Measurements from ENCODE around the gene ADAMTS8.
"Not testable (repeated sequence)": the region's sequence is repeated elsewhere in the genome, so short reads cannot be mapped to it uniquely, and the experiment has no call there.

The ADAMTS8 gene

DNA sequence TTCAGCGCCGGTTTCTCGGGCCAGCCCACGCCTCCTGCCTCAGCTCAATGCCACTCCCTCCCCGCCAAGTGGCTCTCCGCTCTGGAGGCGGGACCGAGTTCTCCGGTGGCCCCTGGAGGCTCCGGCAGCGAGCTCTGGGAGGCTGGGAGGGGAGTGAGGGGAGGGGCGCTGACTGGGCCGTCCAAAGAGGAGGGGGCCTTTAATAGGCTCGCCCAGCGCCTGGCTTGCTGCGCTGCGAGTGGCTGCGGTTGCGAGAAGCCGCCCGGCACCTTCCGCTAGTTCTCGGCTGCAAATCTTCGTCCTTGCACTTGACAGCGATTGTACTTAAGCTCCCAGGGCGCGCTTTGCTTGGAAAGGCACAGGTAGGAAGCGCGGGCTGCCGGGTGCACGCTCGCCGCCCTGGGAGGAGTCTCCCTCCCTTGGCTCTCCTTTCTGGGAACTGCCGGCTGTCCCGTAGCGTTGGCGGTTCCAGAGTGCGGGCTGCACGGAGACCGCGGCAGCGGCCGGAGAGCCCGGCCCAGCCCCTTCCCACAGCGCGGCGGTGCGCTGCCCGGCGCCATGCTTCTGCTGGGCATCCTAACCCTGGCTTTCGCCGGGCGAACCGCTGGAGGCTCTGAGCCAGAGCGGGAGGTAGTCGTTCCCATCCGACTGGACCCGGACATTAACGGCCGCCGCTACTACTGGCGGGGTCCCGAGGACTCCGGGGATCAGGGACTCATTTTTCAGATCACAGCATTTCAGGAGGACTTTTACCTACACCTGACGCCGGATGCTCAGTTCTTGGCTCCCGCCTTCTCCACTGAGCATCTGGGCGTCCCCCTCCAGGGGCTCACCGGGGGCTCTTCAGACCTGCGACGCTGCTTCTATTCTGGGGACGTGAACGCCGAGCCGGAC lies 20.3 kb upstream of the ADAMTS8 start, which contains the start of gene ADAMTS15:
ADAMTS15 (plus strand) TSS at position 230 of the 894 bp plus-strand sequence; CDS start at position 559, 329 bp downstream.
- peaks cover 83% of the 10 kb centered on the region for H3K27me3 ChIP-seq (ENCODE audit: control insufficient read depth, insufficient read depth, low read length)
- H3K4me1 ChIP-seq (ENCODE audit: control insufficient read depth, insufficient read depth, low read length): peaks cover 12% of the 10 kb centered on the region; the same call in 1 of the 2 replicates
- H3K9ac ChIP-seq (ENCODE audit: low read length): peak within 1 kb of the TSS; percentile 61
- H3K4me3 ChIP-seq (ENCODE audit: low read depth, low read length): peak within 1 kb of the TSS; percentile 66
- H3K27ac ChIP-seq (ENCODE audit: low read depth, low read length): no peak within 1 kb of the TSS
- H3K36me3 ChIP-seq (ENCODE audit: control insufficient read depth, insufficient read depth, low read length): no peaks in the 10 kb centered on the region
- no peaks in the 10 kb centered on the region for H3K9me3 ChIP-seq (ENCODE audit: control insufficient read depth, insufficient read depth, low read depth, low read length)

DNA sequence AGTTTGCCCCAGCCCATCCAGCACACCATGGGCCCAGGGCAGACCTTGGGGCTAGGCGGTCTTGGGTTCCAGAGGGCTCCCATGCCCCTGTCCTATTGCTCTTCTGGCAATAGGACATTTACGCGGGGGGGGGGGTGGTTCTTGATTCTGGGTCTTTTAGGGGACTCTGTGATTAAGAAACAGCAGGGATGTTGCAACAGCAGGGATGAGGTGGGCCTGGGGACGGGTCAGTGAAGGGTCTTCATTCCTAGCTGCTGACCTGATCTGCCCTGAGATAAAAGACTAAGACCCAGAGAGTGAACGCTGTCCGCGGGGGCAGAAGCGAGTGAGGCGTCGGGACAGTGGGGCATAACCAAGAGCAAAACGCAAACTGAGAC lies 19.6 kb upstream of the ADAMTS8 start:
- H3K4me1 ChIP-seq (ENCODE audit: control insufficient read depth, insufficient read depth, low read length): peaks cover 12% of the 10 kb centered on the region; the same call in 1 of the 2 replicates
- H3K36me3 ChIP-seq (ENCODE audit: control insufficient read depth, insufficient read depth, low read length): no peaks in the 10 kb centered on the region
- H3K4me3 ChIP-seq (ENCODE audit: low read depth, low read length): peak overlapping the region; percentile 66
- H3K27ac ChIP-seq (ENCODE audit: low read depth, low read length): no peak overlapping the region
- H3K9ac ChIP-seq (ENCODE audit: low read length): no peak overlapping the region
- no peaks in the 10 kb centered on the region for H3K9me3 ChIP-seq (ENCODE audit: control insufficient read depth, insufficient read depth, low read depth, low read length)
- peaks cover 76% of the 10 kb centered on the region for H3K27me3 ChIP-seq (ENCODE audit: control insufficient read depth, insufficient read depth, low read length)

DNA sequence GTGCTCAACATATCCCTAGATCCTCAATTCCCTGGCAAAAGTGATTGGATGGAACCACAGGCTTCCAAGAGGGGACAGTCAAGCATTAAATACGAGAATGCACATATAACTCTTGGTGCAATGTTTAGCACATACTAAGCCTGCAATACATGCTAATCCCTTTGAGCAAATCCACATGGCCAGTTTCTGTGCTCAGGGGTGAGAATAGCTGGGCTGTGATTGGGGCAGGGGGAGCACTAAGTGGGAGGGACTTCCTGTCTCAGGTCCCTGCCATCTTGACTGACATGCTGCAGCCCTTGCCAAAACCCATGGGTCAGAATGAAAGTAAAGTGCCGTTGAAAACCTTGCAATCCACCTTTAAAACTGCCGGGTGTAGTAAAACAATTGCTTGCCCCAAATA lies 17.4 kb upstream of the ADAMTS8 start:
- peaks cover 4% of the 10 kb centered on the region; the same call in 1 of the 2 replicates for H3K4me1 ChIP-seq (ENCODE audit: control insufficient read depth, insufficient read depth, low read length)
- H3K4me3 ChIP-seq (ENCODE audit: low read depth, low read length): no peak overlapping the region
- peaks cover 54% of the 10 kb centered on the region for H3K27me3 ChIP-seq (ENCODE audit: control insufficient read depth, insufficient read depth, low read length)
- H3K9me3 ChIP-seq (ENCODE audit: control insufficient read depth, insufficient read depth, low read depth, low read length): peaks cover 8% of the 10 kb centered on the region
- H3K27ac ChIP-seq (ENCODE audit: low read depth, low read length): no peak overlapping the region
- H3K36me3 ChIP-seq (ENCODE audit: control insufficient read depth, insufficient read depth, low read length): no peaks in the 10 kb centered on the region
- no peak overlapping the region for H3K9ac ChIP-seq (ENCODE audit: low read length)

DNA sequence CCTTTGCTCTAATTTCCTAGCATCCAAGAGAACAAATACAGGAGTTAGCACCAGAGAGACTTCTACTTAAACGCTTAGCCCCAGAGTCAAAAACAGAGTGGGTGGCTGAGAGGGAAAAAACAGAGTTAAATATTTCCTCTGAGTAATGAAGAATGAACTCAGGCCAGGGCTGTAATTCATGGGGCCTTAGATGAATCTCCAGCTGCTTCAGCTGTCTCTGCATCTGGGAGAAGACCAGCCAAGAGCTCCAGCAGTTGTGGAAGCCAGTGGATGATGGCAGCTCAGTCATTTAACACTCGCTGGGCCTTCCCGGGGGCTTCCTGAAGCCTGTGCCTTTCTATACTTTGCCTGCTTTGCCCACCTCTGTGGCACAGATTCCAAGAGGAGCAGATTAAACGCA lies 14.3 kb upstream of the ADAMTS8 start:
- Histone ChIP-seq H3K9ac (ENCODE audit: low read length) (no peak overlapping the region), H3K9me3 (ENCODE audit: control insufficient read depth, insufficient read depth, low read depth, low read length) (peaks cover 11% of the 10 kb centered on the region), H3K27ac (ENCODE audit: low read depth, low read length) (no peak overlapping the region), H3K4me3 (ENCODE audit: low read depth, low read length) (no peak overlapping the region), H3K4me1 (ENCODE audit: control insufficient read depth, insufficient read depth, low read length) (no peaks in the 10 kb centered on the region), H3K36me3 (ENCODE audit: control insufficient read depth, insufficient read depth, low read length) (no peaks in the 10 kb centered on the region), H3K27me3 (ENCODE audit: control insufficient read depth, insufficient read depth, low read length) (peaks cover 28% of the 10 kb centered on the region)

DNA sequence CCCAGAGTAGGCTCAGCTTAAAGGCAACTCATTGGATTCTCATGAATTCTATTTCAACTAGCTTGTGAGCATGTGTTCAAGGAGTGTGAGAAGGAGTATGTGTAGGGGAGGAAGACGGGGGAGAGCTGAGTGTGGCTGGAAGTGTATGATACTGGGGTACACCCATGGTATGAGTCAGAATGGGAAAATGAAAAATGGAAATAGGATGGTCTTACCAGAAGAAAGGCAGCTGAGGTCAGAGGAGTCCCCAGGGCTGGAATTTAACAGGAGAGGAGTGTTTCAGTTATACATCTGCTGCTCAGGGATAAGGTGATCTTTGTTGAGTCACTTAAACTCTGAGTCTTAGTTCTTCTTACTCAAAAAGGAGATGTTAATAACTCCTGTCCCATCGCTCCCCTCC lies 13.3 kb upstream of the ADAMTS8 start:
- Histone ChIP-seq H3K9me3 (ENCODE audit: control insufficient read depth, insufficient read depth, low read depth, low read length) (peaks cover 11% of the 10 kb centered on the region), H3K4me3 (ENCODE audit: low read depth, low read length) (no peak overlapping the region), H3K36me3 (ENCODE audit: control insufficient read depth, insufficient read depth, low read length) (no peaks in the 10 kb centered on the region), H3K27me3 (ENCODE audit: control insufficient read depth, insufficient read depth, low read length) (peaks cover 21% of the 10 kb centered on the region), H3K9ac (ENCODE audit: low read length) (no peak overlapping the region), H3K27ac (ENCODE audit: low read depth, low read length) (no peak overlapping the region), H3K4me1 (ENCODE audit: control insufficient read depth, insufficient read depth, low read length) (no peaks in the 10 kb centered on the region)

DNA sequence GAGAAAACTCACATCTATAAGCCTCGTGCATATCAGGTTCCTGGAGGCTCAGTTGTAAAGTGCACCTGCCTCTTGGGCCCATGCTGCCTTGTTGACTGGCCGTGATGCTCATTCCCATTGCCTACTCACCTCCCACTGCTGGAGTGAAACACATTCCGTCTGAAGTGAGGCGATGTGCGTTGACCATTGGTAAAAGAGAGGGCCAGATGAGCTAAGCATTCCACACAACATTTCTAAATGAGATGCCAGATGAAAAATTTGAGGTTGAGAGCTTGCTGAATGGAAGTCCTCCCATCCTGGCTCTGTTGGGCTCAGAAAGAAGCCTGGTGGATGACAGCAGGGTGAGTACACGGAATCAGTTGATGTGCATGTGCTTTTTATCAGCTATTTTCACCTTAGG lies 11.5 kb upstream of the ADAMTS8 start:
- Histone ChIP-seq H3K4me3 (ENCODE audit: low read depth, low read length) (no peak overlapping the region), H3K36me3 (ENCODE audit: control insufficient read depth, insufficient read depth, low read length) (no peaks in the 10 kb centered on the region), H3K27ac (ENCODE audit: low read depth, low read length) (no peak overlapping the region), H3K27me3 (ENCODE audit: control insufficient read depth, insufficient read depth, low read length) (peaks cover 10% of the 10 kb centered on the region; the same call in 1 of the 2 replicates), H3K9me3 (ENCODE audit: control insufficient read depth, insufficient read depth, low read depth, low read length) (peaks cover 11% of the 10 kb centered on the region), H3K4me1 (ENCODE audit: control insufficient read depth, insufficient read depth, low read length) (no peaks in the 10 kb centered on the region), H3K9ac (ENCODE audit: low read length) (no peak overlapping the region)

DNA sequence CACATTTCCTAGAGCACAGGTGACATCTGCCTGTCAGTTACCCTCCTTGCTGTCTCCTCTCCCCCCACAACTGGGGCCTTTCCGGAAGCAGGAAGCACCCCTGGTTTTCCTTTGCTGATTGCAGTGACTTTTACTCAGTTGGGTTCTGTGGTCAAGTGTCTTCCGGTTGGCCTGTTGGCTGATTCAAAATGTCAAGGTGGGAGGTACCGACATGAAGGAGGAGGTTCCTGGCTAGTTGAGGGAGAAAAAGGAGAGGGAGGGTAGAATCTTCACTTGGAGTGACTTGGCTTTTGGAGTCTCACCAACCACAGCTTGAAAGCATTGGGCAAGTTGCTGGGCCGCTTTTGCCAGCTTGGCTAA lies 10.7 kb upstream of the ADAMTS8 start:
- Histone ChIP-seq H3K36me3 (ENCODE audit: control insufficient read depth, insufficient read depth, low read length) (no peaks in the 10 kb centered on the region), H3K9ac (ENCODE audit: low read length) (no peak overlapping the region), H3K4me1 (ENCODE audit: control insufficient read depth, insufficient read depth, low read length) (no peaks in the 10 kb centered on the region), H3K27ac (ENCODE audit: low read depth, low read length) (no peak overlapping the region), H3K27me3 (ENCODE audit: control insufficient read depth, insufficient read depth, low read length) (peaks cover 4% of the 10 kb centered on the region; the same call in 1 of the 2 replicates), H3K4me3 (ENCODE audit: low read depth, low read length) (no peak overlapping the region), H3K9me3 (ENCODE audit: control insufficient read depth, insufficient read depth, low read depth, low read length) (peaks cover 11% of the 10 kb centered on the region)

DNA sequence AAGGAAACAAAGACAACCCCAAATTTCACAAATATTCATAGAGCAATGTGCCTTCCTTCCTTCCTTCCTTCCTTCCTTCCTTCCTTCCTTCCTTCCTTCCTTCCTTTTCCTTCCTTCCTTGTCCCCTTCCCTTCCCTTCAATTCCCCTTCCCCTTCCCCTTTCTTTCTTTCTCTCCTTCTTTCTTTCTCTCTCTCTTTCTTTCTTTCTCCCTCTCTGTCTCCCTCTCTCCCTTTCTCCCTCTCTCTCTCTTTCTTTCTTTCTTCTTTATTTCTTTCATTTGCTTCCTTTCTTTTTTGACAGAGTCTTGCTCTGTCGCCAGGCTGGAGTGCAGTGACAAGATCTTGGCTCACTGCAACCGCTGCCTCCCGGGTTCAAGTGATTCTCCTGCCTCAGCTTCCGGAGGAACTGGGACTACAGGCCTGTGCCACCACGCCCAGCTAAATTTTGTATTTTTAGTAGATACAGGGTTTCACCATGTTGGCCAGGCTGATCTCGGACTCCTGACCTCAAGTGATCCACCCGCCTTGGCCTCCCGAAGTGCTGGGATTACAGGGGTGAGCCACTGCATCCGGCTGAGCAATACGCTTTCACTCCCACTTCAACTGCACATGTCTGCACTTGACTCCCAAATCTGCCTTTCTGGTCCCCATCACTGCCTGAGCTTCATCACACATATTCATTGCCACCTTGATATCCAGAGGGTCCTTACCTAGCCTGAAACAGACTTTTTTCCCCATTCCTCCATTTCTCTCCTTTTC lies 10.2 kb upstream of the ADAMTS8 start:
- H3K4me1 ChIP-seq (ENCODE audit: control insufficient read depth, insufficient read depth, low read length); H3K4me3 ChIP-seq (ENCODE audit: low read depth, low read length); H3K27me3 ChIP-seq (ENCODE audit: control insufficient read depth, insufficient read depth, low read length); H3K36me3 ChIP-seq (ENCODE audit: control insufficient read depth, insufficient read depth, low read length); H3K9ac ChIP-seq (ENCODE audit: low read length); H3K27ac ChIP-seq (ENCODE audit: low read depth, low read length): not testable (repeated sequence)
- H3K9me3 ChIP-seq (ENCODE audit: control insufficient read depth, insufficient read depth, low read depth, low read length): peaks cover 11% of the 10 kb centered on the region

DNA sequence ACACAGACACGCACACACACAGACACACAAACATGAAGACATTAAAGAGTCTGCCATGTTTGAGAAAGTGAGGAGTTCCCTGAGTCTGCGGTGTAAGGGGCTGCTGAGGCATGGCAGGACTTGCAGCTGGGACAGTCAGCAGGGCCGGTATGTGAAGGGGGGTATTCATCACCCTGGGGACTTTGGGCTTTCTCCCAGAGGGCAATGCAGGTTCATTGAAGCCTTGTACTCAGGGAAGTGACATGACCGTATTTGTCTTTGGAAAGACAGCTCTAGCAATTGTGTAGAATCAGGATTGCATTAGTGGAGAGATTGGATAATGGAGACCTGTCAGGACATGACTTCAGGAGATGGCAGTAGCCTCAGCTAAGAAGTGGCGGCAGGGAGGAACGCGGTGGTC lies 9.4 kb upstream of the ADAMTS8 start:
- H3K4me3 ChIP-seq (ENCODE audit: low read depth, low read length): no peak overlapping the region
- no peaks in the 10 kb centered on the region for H3K27me3 ChIP-seq (ENCODE audit: control insufficient read depth, insufficient read depth, low read length)
- H3K27ac ChIP-seq (ENCODE audit: low read depth, low read length): no peak overlapping the region
- H3K9me3 ChIP-seq (ENCODE audit: control insufficient read depth, insufficient read depth, low read depth, low read length): peaks cover 11% of the 10 kb centered on the region
- no peaks in the 10 kb centered on the region for H3K36me3 ChIP-seq (ENCODE audit: control insufficient read depth, insufficient read depth, low read length)
- no peaks in the 10 kb centered on the region for H3K4me1 ChIP-seq (ENCODE audit: control insufficient read depth, insufficient read depth, low read length)
- H3K9ac ChIP-seq (ENCODE audit: low read length): no peak overlapping the region

DNA sequence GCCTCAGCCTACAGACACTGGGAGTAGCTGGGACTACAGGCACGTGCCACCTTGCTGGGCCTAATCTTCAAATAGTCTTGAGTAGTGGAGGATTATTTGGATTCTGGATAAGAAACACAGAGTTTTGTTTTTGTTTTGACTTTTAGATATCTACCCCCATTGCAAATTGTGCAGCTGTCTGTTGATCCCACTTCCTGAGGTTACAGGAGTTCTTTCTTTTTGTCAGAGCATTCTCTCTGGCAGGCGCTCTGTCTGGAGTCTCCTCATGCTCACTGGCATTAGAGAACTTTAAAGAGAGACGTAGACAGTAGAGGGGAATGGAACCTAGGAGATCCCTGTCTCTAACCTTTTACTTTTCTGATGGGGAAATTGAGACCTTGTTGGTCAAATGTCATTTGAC lies 7.8 kb upstream of the ADAMTS8 start:
- Histone ChIP-seq H3K36me3 (ENCODE audit: control insufficient read depth, insufficient read depth, low read length) (no peaks in the 10 kb centered on the region), H3K9ac (ENCODE audit: low read length) (no peak overlapping the region), H3K4me1 (ENCODE audit: control insufficient read depth, insufficient read depth, low read length) (no peaks in the 10 kb centered on the region), H3K27me3 (ENCODE audit: control insufficient read depth, insufficient read depth, low read length) (no peaks in the 10 kb centered on the region), H3K4me3 (ENCODE audit: low read depth, low read length) (no peak overlapping the region), H3K9me3 (ENCODE audit: control insufficient read depth, insufficient read depth, low read depth, low read length) (peaks cover 7% of the 10 kb centered on the region), H3K27ac (ENCODE audit: low read depth, low read length) (no peak overlapping the region)

DNA sequence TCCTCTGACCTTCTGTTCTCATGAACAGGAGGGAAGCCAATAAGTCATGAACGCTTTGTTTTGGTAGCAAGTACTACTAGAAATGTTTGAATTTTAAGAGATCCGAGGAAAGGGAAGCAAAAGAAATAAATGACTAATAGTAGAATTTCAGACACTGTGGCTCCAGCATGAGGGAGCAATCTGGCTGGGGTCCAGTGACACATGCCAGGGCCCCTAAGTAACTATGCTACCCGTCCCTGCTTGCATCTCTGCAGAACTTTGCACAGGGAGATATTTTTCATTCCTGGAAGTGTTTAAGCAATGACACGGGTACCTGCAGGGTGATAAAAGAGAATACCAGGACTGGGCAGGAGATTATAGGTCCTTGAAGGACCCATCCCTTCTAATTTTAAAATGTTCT lies 7.3 kb upstream of the ADAMTS8 start:
- H3K4me1 ChIP-seq (ENCODE audit: control insufficient read depth, insufficient read depth, low read length): no peaks in the 10 kb centered on the region
- H3K9ac ChIP-seq (ENCODE audit: low read length): no peak overlapping the region
- H3K27ac ChIP-seq (ENCODE audit: low read depth, low read length): no peak overlapping the region
- H3K27me3 ChIP-seq (ENCODE audit: control insufficient read depth, insufficient read depth, low read length): peaks cover 3% of the 10 kb centered on the region; the same call in 1 of the 2 replicates
- no peak overlapping the region for H3K4me3 ChIP-seq (ENCODE audit: low read depth, low read length)
- H3K36me3 ChIP-seq (ENCODE audit: control insufficient read depth, insufficient read depth, low read length): no peaks in the 10 kb centered on the region
- peaks cover 2% of the 10 kb centered on the region; the same call in 1 of the 2 replicates for H3K9me3 ChIP-seq (ENCODE audit: control insufficient read depth, insufficient read depth, low read depth, low read length)

Measured in HUES6 (cell line).